WTC11 (cell line): ENCODE measurements around the gene EID2B. TPM values are rescaled to one million over a fixed set of nuclear protein-coding genes. Genes with fewer than 3 reads are reported as not detected.

Source experiments
- ATAC-seq: fragments of 200-7000 bp; cut with Tn5 transposase; 2 replicates; pipeline ENCODE4 v1.10.0; 2021; ENCODE audit warnings: mild to moderate bottlenecking, moderate library complexity
- CTCF ChIA-PET: fragments of 300-600 bp; sonication (Branson Sonifier 250); formaldehyde crosslinking; loops from one replicate; lab custom pipeline; 2021; ENCODE audit warnings: antibody characterized with exemption; lab: Charles Lee
- POLR2A ChIA-PET: fragments of 350-600 bp; sonication (Branson Sonifier 250); formaldehyde crosslinking; loops from one replicate; lab custom pipeline; 2021; ENCODE audit warnings: antibody characterized with exemption; lab: Charles Lee
- DNase-seq: peaks from one replicate; pipeline ENCODE4 v3.0.0; 2021; ENCODE audit warnings: low spot score
- H3K27ac Mint-ChIP-seq: 2 replicates; pipeline ENCODE4 v1.8.0; 2021; ENCODE audit warnings: mixed read lengths
- H3K27me3 Mint-ChIP-seq: 2 replicates; pipeline ENCODE4 v1.8.0; 2021; ENCODE audit warnings: low read depth, mild to moderate bottlenecking, moderate library complexity, mixed read lengths
- H3K36me3 Mint-ChIP-seq: 2 replicates; pipeline ENCODE4 v1.8.0; 2021; ENCODE audit warnings: mixed read lengths
- H3K4me1 Mint-ChIP-seq: 2 replicates; pipeline ENCODE4 v1.8.0; 2022; ENCODE audit warnings: mixed read lengths
- H3K4me3 Mint-ChIP-seq: 2 replicates; pipeline ENCODE4 v1.8.0; 2021; ENCODE audit warnings: mild to moderate bottlenecking, moderate library complexity, mixed read lengths
- H3K9me3 Mint-ChIP-seq: 2 replicates; pipeline ENCODE4 v1.8.0; 2021; ENCODE audit warnings: mixed read lengths
- ELF4 ChIP-seq: sonication (generic); formaldehyde crosslinking; IDR thresholded peaks from 2 replicates; pipeline ENCODE4 v1.8.1; 2022; ENCODE audit warnings: low read depth, mild to moderate bottlenecking, moderate library complexity, missing genetic modification reagents
- NR1H2 ChIP-seq: sonication (generic); formaldehyde crosslinking; IDR thresholded peaks from 2 replicates; pipeline ENCODE4 v1.9.0; 2021; ENCODE audit warnings: mild to moderate bottlenecking, moderate library complexity, missing genetic modification reagents
- ZNF219 ChIP-seq: sonication (generic); formaldehyde crosslinking; IDR thresholded peaks from 2 replicates; pipeline ENCODE4 v1.8.0; 2023; ENCODE audit warnings: missing genetic modification reagents, mild to moderate bottlenecking, borderline replicate concordance
- total RNA-seq: library from RNA; stranded (reverse); gene quantifications from 3 replicates; pipeline ENCODE4 v1.2.3, GENCODE V29; 2021
- TF ChIP-seq, protein P1 (sequence below): sonication (generic); formaldehyde crosslinking; IDR thresholded peaks from 2 replicates; pipeline ENCODE4 v1.8.0; 2022; ENCODE audit warnings: missing genetic modification reagents
- TF ChIP-seq, protein P2 (sequence below): fragments of 250-450 bp; sonication (Bioruptor Pico); IDR thresholded peaks from 2 replicates; pipeline ENCODE4 v1.9.0; 2021; ENCODE audit warnings: mild to moderate bottlenecking, borderline replicate concordance
- TF ChIP-seq, protein P3 (sequence below): sonication (generic); formaldehyde crosslinking; IDR thresholded peaks from 2 replicates; pipeline ENCODE4 v1.8.1; 2023; ENCODE audit warnings: mild to moderate bottlenecking, missing genetic modification reagents, borderline replicate concordance

The EID2B gene
- total RNA-seq, 1 experiment from 2014 or later, result 3.6 TPM

GRCh38 chr19:39524495-39524894 is 8.2 kb downstream of the EID2B start:
- ChIA-PET CTCF (interaction anchor here (1.2 to 2.5 kb wide), 3 partner anchors 10 to 50 kb away, joined by 3 to 15 read pairs (median 3); no protein-coding TSS in a partner anchor), POLR2A (interaction anchor here (0.6 kb wide), 1 partner anchor 27 kb away, joined by 3 read pairs; no protein-coding TSS in a partner anchor)
- no peaks in the 10 kb centered on the region for H3K9me3 Mint-ChIP-seq
- ATAC-seq, result no peak
- H3K27ac Mint-ChIP-seq, result no peak overlapping the region
- H3K27me3 Mint-ChIP-seq, result no peaks in the 10 kb centered on the region
- no peak for DNase-seq
- peaks cover 11% of the 10 kb centered on the region for H3K36me3 Mint-ChIP-seq
- no peak overlapping the region for H3K4me3 Mint-ChIP-seq
- no peak for TF ChIP-seq NR1H2
- TF ChIP-seq, protein P1, sequence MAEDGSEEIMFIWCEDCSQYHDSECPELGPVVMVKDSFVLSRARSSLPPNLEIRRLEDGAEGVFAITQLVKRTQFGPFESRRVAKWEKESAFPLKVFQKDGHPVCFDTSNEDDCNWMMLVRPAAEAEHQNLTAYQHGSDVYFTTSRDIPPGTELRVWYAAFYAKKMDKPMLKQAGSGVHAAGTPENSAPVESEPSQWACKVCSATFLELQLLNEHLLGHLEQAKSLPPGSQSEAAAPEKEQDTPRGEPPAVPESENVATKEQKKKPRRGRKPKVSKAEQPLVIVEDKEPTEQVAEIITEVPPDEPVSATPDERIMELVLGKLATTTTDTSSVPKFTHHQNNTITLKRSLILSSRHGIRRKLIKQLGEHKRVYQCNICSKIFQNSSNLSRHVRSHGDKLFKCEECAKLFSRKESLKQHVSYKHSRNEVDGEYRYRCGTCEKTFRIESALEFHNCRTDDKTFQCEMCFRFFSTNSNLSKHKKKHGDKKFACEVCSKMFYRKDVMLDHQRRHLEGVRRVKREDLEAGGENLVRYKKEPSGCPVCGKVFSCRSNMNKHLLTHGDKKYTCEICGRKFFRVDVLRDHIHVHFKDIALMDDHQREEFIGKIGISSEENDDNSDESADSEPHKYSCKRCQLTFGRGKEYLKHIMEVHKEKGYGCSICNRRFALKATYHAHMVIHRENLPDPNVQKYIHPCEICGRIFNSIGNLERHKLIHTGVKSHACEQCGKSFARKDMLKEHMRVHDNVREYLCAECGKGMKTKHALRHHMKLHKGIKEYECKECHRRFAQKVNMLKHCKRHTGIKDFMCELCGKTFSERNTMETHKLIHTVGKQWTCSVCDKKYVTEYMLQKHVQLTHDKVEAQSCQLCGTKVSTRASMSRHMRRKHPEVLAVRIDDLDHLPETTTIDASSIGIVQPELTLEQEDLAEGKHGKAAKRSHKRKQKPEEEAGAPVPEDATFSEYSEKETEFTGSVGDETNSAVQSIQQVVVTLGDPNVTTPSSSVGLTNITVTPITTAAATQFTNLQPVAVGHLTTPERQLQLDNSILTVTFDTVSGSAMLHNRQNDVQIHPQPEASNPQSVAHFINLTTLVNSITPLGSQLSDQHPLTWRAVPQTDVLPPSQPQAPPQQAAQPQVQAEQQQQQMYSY (CRISPR knock-in tag), result no peak
- no peak for TF ChIP-seq ELF4 (CRISPR knock-in tag)
- TF ChIP-seq, protein P2, sequence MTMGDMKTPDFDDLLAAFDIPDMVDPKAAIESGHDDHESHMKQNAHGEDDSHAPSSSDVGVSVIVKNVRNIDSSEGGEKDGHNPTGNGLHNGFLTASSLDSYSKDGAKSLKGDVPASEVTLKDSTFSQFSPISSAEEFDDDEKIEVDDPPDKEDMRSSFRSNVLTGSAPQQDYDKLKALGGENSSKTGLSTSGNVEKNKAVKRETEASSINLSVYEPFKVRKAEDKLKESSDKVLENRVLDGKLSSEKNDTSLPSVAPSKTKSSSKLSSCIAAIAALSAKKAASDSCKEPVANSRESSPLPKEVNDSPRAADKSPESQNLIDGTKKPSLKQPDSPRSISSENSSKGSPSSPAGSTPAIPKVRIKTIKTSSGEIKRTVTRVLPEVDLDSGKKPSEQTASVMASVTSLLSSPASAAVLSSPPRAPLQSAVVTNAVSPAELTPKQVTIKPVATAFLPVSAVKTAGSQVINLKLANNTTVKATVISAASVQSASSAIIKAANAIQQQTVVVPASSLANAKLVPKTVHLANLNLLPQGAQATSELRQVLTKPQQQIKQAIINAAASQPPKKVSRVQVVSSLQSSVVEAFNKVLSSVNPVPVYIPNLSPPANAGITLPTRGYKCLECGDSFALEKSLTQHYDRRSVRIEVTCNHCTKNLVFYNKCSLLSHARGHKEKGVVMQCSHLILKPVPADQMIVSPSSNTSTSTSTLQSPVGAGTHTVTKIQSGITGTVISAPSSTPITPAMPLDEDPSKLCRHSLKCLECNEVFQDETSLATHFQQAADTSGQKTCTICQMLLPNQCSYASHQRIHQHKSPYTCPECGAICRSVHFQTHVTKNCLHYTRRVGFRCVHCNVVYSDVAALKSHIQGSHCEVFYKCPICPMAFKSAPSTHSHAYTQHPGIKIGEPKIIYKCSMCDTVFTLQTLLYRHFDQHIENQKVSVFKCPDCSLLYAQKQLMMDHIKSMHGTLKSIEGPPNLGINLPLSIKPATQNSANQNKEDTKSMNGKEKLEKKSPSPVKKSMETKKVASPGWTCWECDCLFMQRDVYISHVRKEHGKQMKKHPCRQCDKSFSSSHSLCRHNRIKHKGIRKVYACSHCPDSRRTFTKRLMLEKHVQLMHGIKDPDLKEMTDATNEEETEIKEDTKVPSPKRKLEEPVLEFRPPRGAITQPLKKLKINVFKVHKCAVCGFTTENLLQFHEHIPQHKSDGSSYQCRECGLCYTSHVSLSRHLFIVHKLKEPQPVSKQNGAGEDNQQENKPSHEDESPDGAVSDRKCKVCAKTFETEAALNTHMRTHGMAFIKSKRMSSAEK, result no peak
- TF ChIP-seq, protein P3, sequence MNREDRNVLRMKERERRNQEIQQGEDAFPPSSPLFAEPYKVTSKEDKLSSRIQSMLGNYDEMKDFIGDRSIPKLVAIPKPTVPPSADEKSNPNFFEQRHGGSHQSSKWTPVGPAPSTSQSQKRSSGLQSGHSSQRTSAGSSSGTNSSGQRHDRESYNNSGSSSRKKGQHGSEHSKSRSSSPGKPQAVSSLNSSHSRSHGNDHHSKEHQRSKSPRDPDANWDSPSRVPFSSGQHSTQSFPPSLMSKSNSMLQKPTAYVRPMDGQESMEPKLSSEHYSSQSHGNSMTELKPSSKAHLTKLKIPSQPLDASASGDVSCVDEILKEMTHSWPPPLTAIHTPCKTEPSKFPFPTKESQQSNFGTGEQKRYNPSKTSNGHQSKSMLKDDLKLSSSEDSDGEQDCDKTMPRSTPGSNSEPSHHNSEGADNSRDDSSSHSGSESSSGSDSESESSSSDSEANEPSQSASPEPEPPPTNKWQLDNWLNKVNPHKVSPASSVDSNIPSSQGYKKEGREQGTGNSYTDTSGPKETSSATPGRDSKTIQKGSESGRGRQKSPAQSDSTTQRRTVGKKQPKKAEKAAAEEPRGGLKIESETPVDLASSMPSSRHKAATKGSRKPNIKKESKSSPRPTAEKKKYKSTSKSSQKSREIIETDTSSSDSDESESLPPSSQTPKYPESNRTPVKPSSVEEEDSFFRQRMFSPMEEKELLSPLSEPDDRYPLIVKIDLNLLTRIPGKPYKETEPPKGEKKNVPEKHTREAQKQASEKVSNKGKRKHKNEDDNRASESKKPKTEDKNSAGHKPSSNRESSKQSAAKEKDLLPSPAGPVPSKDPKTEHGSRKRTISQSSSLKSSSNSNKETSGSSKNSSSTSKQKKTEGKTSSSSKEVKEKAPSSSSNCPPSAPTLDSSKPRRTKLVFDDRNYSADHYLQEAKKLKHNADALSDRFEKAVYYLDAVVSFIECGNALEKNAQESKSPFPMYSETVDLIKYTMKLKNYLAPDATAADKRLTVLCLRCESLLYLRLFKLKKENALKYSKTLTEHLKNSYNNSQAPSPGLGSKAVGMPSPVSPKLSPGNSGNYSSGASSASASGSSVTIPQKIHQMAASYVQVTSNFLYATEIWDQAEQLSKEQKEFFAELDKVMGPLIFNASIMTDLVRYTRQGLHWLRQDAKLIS (CRISPR knock-in tag), result no peak
- H3K4me1 Mint-ChIP-seq, result no peaks in the 10 kb centered on the region

GRCh38 chr19:39520541-39521484 is 11.8 kb downstream of the EID2B start:
- H3K4me3 Mint-ChIP-seq, result no peak overlapping the region
- ATAC-seq (no peak), DNase-seq (no peak)
- peaks cover 24% of the 10 kb centered on the region for H3K4me1 Mint-ChIP-seq
- ChIA-PET CTCF (interaction anchor here (1.2 to 3.3 kb wide), 3 partner anchors 8 to 23 kb away, joined by 3 to 21 read pairs (median 8); partner anchors contain the start of gene EID2B), POLR2A (interaction anchor here (0.7 kb wide), 1 partner anchor 32 kb away, joined by 4 read pairs; no protein-coding TSS in a partner anchor)
- H3K36me3 Mint-ChIP-seq, result peaks cover 16% of the 10 kb centered on the region
- H3K27ac Mint-ChIP-seq, result no peak overlapping the region
- H3K27me3 Mint-ChIP-seq, result no peaks in the 10 kb centered on the region; the same call in 1 of the 2 replicates
- H3K9me3 Mint-ChIP-seq, result no peaks in the 10 kb centered on the region; the same call in 1 of the 2 replicates
- TF ChIP-seq ZNF219, result no peak
